ENCODE data around the gene ITIH5. TPM values are rescaled to one million over a fixed set of nuclear protein-coding genes. Genes with fewer than 3 reads are reported as not detected.

Gene ITIH5
- total and polyA plus RNA-seq, 7 donors = 0.60 to 126 (median 48.2) TPM

- DNase-seq = no peak
- WGBS, 2 donors = 44 to 47% methylated on average over 6 of the region's 6 CpGs
- intact Hi-C loops (cut with DNase I) = no loop called here
Observed at GRCh38 chr10:7622969-7623368, 43.8 kb downstream of the ITIH5 start.

DNA sequence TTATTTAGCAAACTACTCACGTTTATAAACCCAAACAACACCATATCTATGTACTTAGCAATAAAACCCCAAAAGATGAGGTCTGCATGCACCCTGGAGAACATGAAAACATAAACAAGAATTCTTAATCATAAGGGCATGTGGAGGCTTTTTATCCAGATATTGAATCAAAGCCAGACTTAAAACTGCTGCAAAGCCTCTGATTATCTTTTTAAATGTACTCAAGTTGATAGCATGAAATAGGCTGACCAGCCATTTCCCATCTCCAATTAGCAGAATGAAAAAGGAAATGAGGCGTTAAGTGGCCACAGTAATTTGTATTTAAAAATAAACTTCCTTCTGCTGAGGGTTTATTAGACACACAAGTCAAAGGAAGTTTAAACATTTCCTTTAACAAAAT is 48.3 kb downstream of the ITIH5 start:
- intact Hi-C loops (cut with DNase I) = no loop called here
- no peak for DNase-seq
- Histone ChIP-seq H3K4me1 (peaks cover 0 to 26% (median 14%) of the 10 kb centered on the region in 4 donors), H3K27ac (peak overlapping the region in 3 of 4 donors; percentile 21 to 33 (median 29)), H3K9me3 (no peaks in the 10 kb centered on the region), H3K4me3 (no peak overlapping the region), H3K36me3 (peaks cover 0 to 27% (median 8%) of the 10 kb centered on the region in 4 donors), H3K27me3 (no peaks in the 10 kb centered on the region)
- TF ChIP-seq POLR2AphosphoS5 (IDR thresholded peaks at IDR 0.05) (no peak), EP300 (IDR thresholded peaks at IDR 0.05) (no peak), POLR2A (IDR thresholded peaks at IDR 0.05) (no peak)
- TF ChIP-seq, protein P1, sequence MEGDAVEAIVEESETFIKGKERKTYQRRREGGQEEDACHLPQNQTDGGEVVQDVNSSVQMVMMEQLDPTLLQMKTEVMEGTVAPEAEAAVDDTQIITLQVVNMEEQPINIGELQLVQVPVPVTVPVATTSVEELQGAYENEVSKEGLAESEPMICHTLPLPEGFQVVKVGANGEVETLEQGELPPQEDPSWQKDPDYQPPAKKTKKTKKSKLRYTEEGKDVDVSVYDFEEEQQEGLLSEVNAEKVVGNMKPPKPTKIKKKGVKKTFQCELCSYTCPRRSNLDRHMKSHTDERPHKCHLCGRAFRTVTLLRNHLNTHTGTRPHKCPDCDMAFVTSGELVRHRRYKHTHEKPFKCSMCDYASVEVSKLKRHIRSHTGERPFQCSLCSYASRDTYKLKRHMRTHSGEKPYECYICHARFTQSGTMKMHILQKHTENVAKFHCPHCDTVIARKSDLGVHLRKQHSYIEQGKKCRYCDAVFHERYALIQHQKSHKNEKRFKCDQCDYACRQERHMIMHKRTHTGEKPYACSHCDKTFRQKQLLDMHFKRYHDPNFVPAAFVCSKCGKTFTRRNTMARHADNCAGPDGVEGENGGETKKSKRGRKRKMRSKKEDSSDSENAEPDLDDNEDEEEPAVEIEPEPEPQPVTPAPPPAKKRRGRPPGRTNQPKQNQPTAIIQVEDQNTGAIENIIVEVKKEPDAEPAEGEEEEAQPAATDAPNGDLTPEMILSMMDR (IDR thresholded peaks at IDR 0.05) = no peak
- WGBS, 2 donors = 11 to 22% methylated on average over 2 of the region's 2 CpGs

More at GRCh38 chr10:7622969-7623368, 43.8 kb downstream of the ITIH5 start:
- H3K27me3 ChIP-seq = no peaks in the 10 kb centered on the region
- H3K4me3 ChIP-seq = no peak overlapping the region
- H3K9me3 ChIP-seq = no peaks in the 10 kb centered on the region
- TF ChIP-seq POLR2AphosphoS5 (IDR thresholded peaks at IDR 0.05) (peak in 1 of 4 donors; percentile 5), POLR2A (IDR thresholded peaks at IDR 0.05) (no peak), EP300 (IDR thresholded peaks at IDR 0.05) (no peak)
- peak overlapping the region in 2 of 4 donors; percentile 50 to 85 for H3K27ac ChIP-seq
- H3K4me1 ChIP-seq = peaks cover 0 to 50% (median 39%) of the 10 kb centered on the region in 4 donors
- peaks cover 0 to 11% (median 2%) of the 10 kb centered on the region in 4 donors for H3K36me3 ChIP-seq

DNA sequence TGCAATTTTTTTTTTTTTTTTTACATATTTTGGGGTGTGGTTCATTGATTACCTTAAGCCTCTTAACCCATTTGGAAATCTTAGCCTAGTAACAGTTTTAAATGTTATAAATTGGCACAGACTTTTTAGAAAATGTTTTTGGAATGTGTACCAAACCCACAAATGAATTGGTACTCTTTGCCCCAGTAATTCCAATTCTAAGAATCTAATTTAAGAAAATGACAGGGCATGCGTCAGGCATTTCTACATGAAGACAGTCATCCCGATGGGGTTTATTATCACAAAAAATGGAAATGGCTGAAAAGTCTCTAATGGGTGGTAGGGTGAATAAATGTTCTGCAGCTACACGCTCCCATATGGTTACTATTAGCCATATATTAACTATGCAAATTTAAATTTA is 54.9 kb downstream of the ITIH5 start:
- whole genome bisulfite sequencing, 2 donors = 90 to 94% methylated on average over 3 of the region's 3 CpGs
- intact Hi-C loops (cut with DNase I) = no loop called here

DNA sequence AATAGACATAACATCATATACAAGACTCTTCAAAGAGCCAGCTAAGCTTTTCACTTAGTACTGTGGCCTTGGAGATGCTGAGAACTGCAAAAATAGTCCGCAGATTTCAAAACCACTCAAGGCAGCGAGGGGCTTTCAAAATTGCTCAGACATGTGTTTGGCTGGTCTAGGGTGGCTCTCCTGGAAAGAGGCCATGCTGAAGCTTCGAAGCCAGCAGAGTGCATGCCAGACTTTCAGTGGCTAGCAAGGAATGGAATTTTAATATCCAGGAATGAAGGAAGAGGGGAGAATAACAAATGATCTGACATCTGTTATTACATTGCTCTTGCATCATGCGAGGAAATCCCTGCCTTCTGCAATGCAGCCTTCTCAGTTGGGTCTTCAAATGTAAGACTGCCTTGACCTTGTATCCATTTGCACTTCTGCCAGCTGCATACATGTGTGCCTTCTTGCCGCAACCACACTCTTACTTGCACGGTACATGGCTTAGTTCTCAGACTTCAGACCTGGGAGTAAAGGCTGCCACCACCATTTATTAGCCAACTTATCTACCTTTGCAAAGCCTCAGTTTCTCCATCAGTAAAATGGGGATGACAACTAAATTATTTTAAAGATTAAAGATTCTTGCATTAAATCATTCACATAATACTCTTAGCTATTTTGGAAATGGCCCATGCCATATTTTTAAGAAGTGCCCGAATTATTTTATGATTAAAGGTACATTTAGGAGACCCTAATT is 55.9 kb downstream of the ITIH5 start:
- WGBS, 2 donors = 77 to 79% methylated on average over 7 of the region's 7 CpGs
- no peak overlapping the region for H3K4me3 ChIP-seq
- intact Hi-C loops (cut with DNase I) = no loop called here
- DNase-seq = peak; percentile 84
- H3K4me1 ChIP-seq = peaks cover 0 to 43% (median 36%) of the 10 kb centered on the region in 4 donors
- H3K9me3 ChIP-seq = no peaks in the 10 kb centered on the region
- TF ChIP-seq POLR2AphosphoS5 (IDR thresholded peaks at IDR 0.05) = peak; percentile 45 to 81 (median 63)
- TF ChIP-seq POLR2A (IDR thresholded peaks at IDR 0.05) = no peak
- TF ChIP-seq, protein P1 (IDR thresholded peaks at IDR 0.05) = no peak
- peak in 2 of 4 donors; percentile 39 to 85 for TF ChIP-seq EP300 (IDR thresholded peaks at IDR 0.05)
- H3K27me3 ChIP-seq = no peaks in the 10 kb centered on the region
- peaks cover 0 to 18% (median 5%) of the 10 kb centered on the region in 4 donors for H3K36me3 ChIP-seq
- peak overlapping the region; percentile 48 to 78 (median 68) for H3K27ac ChIP-seq

More for the DNA sequence above, 54.9 kb downstream of the ITIH5 start:
- peaks cover 0 to 33% (median 29%) of the 10 kb centered on the region in 4 donors for H3K4me1 ChIP-seq
- TF ChIP-seq POLR2AphosphoS5 (IDR thresholded peaks at IDR 0.05) (no peak), EP300 (IDR thresholded peaks at IDR 0.05) (no peak), POLR2A (IDR thresholded peaks at IDR 0.05) (no peak)
- TF ChIP-seq, protein P1 (IDR thresholded peaks at IDR 0.05) = no peak
- H3K36me3 ChIP-seq = peaks cover 0 to 21% (median 6%) of the 10 kb centered on the region in 4 donors
- no peaks in the 10 kb centered on the region for H3K9me3 ChIP-seq
- peak overlapping the region in 2 of 4 donors; percentile 68 to 78 for H3K27ac ChIP-seq
- no peaks in the 10 kb centered on the region for H3K27me3 ChIP-seq
- no peak for DNase-seq
- H3K4me3 ChIP-seq = no peak overlapping the region

DNA sequence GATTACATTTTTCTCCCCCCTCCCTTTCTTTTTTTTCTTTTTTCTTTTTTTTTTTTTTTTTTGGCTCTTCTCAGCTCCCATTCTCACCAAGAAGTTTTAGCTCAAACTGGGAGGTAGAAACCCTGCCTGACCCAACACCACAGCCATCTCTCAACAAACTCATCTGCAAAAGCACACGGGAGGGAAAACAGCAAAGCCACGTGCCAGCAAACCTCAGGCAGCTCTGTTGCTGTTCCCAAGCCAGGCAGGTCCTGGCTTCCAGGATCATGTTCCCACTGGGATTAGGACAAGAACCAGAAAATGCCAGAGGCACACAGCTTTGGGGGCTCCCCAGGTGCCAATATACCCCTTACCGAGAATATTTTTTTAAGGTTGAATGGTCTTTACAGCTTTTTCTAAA is 56.7 kb downstream of the ITIH5 start:
- H3K27me3 ChIP-seq = no peaks in the 10 kb centered on the region
- 49 to 66% methylated on average over 3 of the region's 3 CpGs for WGBS, 2 donors
- DNase-seq = no peak
- H3K36me3 ChIP-seq = peaks cover 0 to 10% (median 0%) of the 10 kb centered on the region in 4 donors
- TF ChIP-seq POLR2A (IDR thresholded peaks at IDR 0.05) (no peak), POLR2AphosphoS5 (IDR thresholded peaks at IDR 0.05) (no peak), EP300 (IDR thresholded peaks at IDR 0.05) (no peak)
- TF ChIP-seq, protein P1 (IDR thresholded peaks at IDR 0.05) = no peak
- no peak overlapping the region for H3K4me3 ChIP-seq
- intact Hi-C loops (cut with DNase I) = no loop called here
- peaks cover 0 to 51% (median 42%) of the 10 kb centered on the region in 4 donors for H3K4me1 ChIP-seq
- no peaks in the 10 kb centered on the region for H3K9me3 ChIP-seq
- peak overlapping the region; percentile 48 to 78 (median 68) for H3K27ac ChIP-seq
